NCI-H1694 (cell line): Measurements from ENCODE around the gene GPD2.
"Not testable (repeated sequence)": the region's sequence is repeated elsewhere in the genome, so short reads cannot be mapped to it uniquely, and the experiment has no call there.

Source experiments
- DNase-seq: peaks from one replicate; lab custom pipeline; 2025; lab: John Stamatoyannopoulos, UW

GPD2 gene

GRCh38 chr2:156476021-156476849, 40.1 kb downstream of the GPD2 start:
- no peak for DNase-seq

GRCh38 chr2:156476850-156477206, 40.6 kb downstream of the GPD2 start:
- DNase-seq, result no peak

- DNase-seq, result no peak
Measured at GRCh38 chr2:156480376-156480775, 44.2 kb downstream of the GPD2 start.

- DNase-seq, result no peak
Measured at GRCh38 chr2:156481312-156481711, 45.1 kb downstream of the GPD2 start.

GRCh38 chr2:156483741-156484173, 47.6 kb downstream of the GPD2 start:
- no peak for DNase-seq

GRCh38 chr2:156486147-156486546, 50.0 kb downstream of the GPD2 start:
- no peak for DNase-seq

- no peak for DNase-seq
Measured at GRCh38 chr2:156486614-156487013, 50.4 kb downstream of the GPD2 start.

GRCh38 chr2:156489195-156489594, 53.0 kb downstream of the GPD2 start:
- DNase-seq, result no peak

- DNase-seq, result no peak
Measured at GRCh38 chr2:156489750-156490465, 53.7 kb downstream of the GPD2 start.

GRCh38 chr2:156490466-156490840, 54.3 kb downstream of the GPD2 start:
- no peak for DNase-seq

- DNase-seq, result no peak
Measured at GRCh38 chr2:156491176-156491575, 55.0 kb downstream of the GPD2 start.

- no peak for DNase-seq
Measured at GRCh38 chr2:156492979-156493378, 56.8 kb downstream of the GPD2 start.

- DNase-seq, result not testable (repeated sequence)
Measured at GRCh38 chr2:156495998-156496397, 59.8 kb downstream of the GPD2 start.

- no peak for DNase-seq
Measured at GRCh38 chr2:156505696-156506095, 69.5 kb downstream of the GPD2 start.

- no peak for DNase-seq
Measured at GRCh38 chr2:156511122-156511521, 74.9 kb downstream of the GPD2 start.

GRCh38 chr2:156511803-156512202, 75.6 kb downstream of the GPD2 start:
- no peak for DNase-seq

- no peak for DNase-seq
Measured at GRCh38 chr2:156512451-156512850, 76.3 kb downstream of the GPD2 start.

- no peak for DNase-seq
Measured at GRCh38 chr2:156513219-156513618, 77.0 kb downstream of the GPD2 start.

- no peak for DNase-seq
Measured at GRCh38 chr2:156517419-156517818, 81.2 kb downstream of the GPD2 start.

- DNase-seq, result no peak
Measured at GRCh38 chr2:156518138-156518537, 82.0 kb downstream of the GPD2 start.

- DNase-seq, result no peak
Measured at GRCh38 chr2:156522864-156523440, 86.8 kb downstream of the GPD2 start.

- DNase-seq, result no peak
Measured at GRCh38 chr2:156526950-156527636, 90.9 kb downstream of the GPD2 start.

GRCh38 chr2:156528583-156528982, 92.4 kb downstream of the GPD2 start:
- not testable (repeated sequence) for DNase-seq
